Liver (tissue), 3 donors: ENCODE data around the gene GTF2H3.

Experiments used
- CTCF ChIP-seq: fragments of 150-350 bp; IDR thresholded peaks from 2 replicates; pipeline ENCODE4 v1.5.1; 2017; ENCODE audit warnings: improper control_type of control experiment, low read depth, low read length; ENCODE audit not compliant: missing input control
- GABPA ChIP-seq, 2 donors: IDR thresholded peaks in 1 of 2; conservative IDR thresholded peaks in 1 of 2; 2 replicates each; pipeline ENCODE4 v1.6.1; 2016; ENCODE audit warnings: antibody characterized with exemption in 2 of 2, mild to moderate bottlenecking in 1 of 2, moderate library complexity in 1 of 2
- JUND ChIP-seq, 2 donors: IDR thresholded peaks; 2 replicates each; pipeline ENCODE4 v1.6.1; 2016; ENCODE audit warnings: antibody characterized with exemption in 2 of 2
- MAX ChIP-seq: IDR thresholded peaks from 2 replicates; pipeline ENCODE4 v1.6.1; 2016; ENCODE audit warnings: antibody characterized with exemption
- SP1 ChIP-seq: IDR thresholded peaks from 2 replicates; pipeline ENCODE4 v1.6.1; 2018; ENCODE audit warnings: antibody characterized with exemption, mild to moderate bottlenecking
- TAF1 ChIP-seq: conservative IDR thresholded peaks from 2 replicates; pipeline ENCODE4 v1.6.1; 2016; ENCODE audit warnings: antibody characterized with exemption, mild to moderate bottlenecking
- donor health status: healthy.
- donor health status: healthy.

DNA sequence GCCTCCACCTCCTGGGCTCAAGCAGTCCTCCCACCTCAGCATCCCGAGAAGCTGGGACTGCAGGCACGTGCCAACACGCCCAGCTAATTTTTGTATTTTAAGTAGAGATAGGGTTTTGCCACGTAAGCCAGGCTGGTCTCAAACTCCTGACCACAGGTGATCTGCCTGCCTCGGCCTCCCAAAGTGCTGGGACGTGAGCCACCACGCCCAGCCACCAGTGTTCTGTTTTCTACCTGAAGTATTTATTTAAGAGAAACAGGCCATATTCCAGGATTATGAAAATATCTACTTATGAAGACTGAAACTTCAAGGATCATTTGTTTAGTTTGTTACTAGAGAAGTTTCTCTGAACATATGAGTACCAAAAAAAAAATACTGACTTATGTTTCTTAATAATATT, 10.3 kb downstream of the GTF2H3 start:
- TF ChIP-seq CTCF = no peak
- no peak for TF ChIP-seq GABPA (IDR thresholded peaks at IDR 0.05 in 1 of 2, conservative IDR thresholded peaks at IDR 0.05 in 1 of 2)
- TF ChIP-seq JUND (IDR thresholded peaks at IDR 0.05) = no peak
- TF ChIP-seq MAX = no peak
- no peak for TF ChIP-seq TAF1
- no peak for TF ChIP-seq SP1
